WTC11 (cell line): ENCODE measurements around the gene HOMER2.

Source experiments
- E2F4 ChIP-seq: sonication (generic); formaldehyde crosslinking; IDR thresholded peaks from 2 replicates; pipeline ENCODE4 v1.8.1; 2022; ENCODE audit warnings: low read depth, mild to moderate bottlenecking, moderate library complexity, missing genetic modification reagents, borderline replicate concordance
- NFYB ChIP-seq: sonication (generic); formaldehyde crosslinking; conservative IDR thresholded peaks from 2 replicates; pipeline ENCODE4 v1.8.0; 2022; ENCODE audit warnings: low read depth, missing genetic modification reagents

GRCh38 chr15:82799183-82799841, 153.2 kb downstream of the HOMER2 start:
- TF ChIP-seq NFYB (CRISPR knock-in tag) (no peak), E2F4 (no peak)
